CD4-positive, alpha-beta T cell treated with Interferon gamma for 1 hour (primary cell): ENCODE results near the gene CPA2.

Source experiments
- DNase-seq: peaks from one replicate; pipeline ENCODE4 v3.0.0-alpha.2; 2020

The CPA2 gene

DNA sequence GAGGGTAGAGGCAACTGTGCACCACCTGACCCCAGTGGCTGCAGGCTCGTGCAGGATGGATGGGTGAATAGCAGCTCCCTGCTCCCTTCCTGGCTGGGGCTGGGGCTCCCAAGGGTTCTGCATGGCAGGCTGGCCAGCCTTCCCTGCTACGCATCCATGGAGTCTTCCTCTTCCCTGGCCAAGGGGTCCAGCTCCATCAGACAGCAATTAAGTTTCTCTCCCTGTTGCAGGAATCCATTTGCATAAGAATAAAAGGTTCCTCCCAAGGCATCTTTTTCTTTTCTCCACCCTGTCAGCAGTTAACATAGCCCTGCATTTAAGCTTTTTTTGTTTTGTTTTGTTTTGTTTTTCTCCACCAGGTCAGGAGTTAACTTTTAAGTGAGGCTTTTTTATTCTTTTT lies 10.0 kb upstream of the CPA2 start:
- DNase-seq, result no peak

DNA sequence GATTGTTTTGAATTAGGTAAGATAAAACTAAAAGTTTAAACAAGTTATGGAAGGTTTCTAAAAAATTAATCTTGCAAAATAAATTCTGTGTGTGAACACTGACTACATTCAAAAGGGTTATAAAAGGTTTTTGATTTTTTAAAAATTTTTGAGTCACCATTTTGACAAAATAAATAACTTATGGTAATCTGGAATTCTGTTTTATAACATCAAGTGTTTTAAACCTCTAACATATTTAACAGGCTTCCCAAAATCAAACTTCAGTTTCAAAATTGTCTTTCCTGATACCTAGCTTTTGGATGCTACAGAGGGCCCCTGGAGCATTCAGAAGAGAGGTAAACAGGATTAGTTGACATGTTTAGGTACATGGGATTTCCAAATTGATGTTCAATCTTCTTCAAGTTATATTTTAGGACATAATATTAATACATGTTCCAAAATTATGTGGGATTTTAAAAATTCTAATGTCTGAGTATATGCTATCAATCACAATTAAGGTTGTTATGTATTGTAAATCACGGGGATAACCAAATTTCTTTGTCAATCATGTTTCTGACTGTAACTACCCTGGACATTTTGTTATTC lies 8.1 kb upstream of the CPA2 start:
- no peak for DNase-seq

DNA sequence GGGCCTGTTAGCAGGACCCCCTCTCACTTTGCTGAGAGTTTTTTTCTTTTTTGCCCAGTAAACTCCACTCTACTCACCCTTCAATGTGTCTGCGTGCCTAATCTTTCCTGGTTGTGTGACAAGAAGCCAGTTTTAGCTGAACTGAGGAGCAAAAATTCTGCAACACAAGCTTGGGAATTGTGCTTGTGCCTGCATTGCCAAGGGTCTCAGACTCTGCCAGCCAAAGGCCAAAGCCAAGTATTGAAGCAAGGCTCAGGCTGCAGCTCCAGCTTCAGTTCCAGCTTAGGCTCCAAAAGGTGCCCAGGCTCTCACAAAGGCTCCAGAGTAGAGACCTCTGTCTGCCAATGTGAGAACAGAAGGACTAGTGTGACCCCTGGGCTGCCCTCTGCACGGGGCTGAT lies 4.2 kb upstream of the CPA2 start:
- DNase-seq, result no peak

DNA sequence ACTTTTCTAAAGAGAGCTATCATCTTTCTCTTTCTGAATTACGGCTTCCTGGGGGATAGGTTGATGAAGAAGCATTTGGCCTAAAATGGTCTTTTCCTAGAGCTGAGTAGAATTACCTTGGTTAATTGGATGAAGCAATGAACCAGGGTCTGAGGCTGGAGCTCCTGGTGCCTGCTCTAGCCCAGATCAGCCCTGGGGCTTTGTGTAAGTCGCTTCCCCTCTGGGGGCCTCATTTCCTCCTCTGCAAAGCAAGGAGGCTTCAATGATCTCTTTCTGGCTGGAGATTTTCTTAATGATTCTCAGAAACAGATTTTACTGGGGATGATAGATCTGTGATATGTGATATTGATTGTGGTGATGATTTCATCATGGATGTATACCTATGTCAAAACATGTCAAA lies 3.5 kb upstream of the CPA2 start:
- no peak for DNase-seq

DNA sequence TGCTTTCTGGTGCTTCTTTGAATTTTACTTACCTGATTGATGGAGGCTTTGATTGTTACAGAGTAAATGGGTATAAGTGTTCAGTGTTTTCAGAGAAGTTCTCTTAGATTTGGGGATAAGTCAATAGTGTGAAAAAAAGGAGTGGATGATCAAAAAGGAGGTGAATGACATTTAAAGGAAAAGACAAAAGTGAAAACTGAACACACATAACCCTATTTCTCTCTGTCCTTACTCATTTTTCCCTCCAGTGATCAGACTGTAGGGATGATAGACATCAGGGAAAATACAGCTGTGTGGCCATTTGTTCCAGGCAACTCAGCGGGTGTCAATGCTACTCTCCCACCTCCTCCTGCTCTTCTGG lies 278 bp downstream of the CPA2 start:
- DNase-seq, result no peak

DNA sequence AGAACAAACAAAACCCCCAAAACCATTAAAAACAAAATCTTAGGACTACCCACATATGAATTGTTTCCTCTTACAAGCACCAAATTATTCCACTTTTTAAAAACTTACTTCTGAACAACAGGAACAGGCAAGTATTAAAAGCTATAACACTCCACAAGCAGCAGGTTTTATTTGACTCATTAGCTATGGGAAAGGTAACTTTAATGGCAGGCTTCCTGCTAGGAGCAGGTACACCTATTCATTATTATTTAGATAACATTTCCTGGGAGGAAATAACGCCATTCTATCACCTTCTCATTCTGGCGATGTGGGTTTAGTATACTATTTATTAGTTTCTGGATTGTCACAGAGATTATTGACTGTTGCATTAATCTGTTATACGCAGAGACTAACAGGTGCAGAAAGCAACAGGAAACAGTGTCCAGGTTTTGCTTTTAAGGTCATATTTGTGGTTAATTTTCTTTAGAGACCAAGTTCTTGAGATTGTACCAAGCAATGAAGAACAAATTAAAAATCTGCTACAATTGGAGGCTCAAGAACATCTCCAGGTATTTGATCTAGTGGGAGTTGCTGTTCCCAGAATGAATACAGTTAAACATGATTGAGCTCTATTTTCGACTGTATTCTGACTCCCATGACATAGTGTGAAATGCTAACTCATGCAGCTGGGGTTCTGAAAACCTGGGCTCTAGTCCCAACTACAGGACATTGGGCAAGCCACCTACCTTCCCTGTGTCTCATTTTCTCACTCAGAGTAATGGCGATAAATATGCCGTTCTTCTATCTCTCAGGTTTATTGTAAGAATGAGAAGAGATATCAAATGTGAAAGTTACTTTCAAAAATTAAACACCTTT lies 2.0 kb downstream of the CPA2 start:
- DNase-seq, result no peak

DNA sequence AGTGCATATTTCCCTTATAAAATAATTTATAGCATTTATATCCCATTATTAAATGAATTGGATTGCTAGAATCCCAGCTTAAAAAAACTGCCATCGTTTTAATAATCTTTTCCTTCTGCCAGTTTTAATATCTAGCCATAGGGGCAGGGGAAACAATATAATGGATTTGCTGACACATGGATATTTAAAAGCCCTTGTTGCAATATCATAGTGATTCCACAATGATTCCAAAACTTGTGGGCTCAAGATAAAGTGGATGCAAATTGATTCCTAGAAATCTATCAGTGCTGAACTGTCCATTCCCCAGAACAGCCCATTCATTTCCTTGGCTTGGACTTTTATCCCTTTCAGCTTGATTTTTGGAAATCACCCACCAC lies 2.6 kb downstream of the CPA2 start:
- DNase-seq, result no peak

DNA sequence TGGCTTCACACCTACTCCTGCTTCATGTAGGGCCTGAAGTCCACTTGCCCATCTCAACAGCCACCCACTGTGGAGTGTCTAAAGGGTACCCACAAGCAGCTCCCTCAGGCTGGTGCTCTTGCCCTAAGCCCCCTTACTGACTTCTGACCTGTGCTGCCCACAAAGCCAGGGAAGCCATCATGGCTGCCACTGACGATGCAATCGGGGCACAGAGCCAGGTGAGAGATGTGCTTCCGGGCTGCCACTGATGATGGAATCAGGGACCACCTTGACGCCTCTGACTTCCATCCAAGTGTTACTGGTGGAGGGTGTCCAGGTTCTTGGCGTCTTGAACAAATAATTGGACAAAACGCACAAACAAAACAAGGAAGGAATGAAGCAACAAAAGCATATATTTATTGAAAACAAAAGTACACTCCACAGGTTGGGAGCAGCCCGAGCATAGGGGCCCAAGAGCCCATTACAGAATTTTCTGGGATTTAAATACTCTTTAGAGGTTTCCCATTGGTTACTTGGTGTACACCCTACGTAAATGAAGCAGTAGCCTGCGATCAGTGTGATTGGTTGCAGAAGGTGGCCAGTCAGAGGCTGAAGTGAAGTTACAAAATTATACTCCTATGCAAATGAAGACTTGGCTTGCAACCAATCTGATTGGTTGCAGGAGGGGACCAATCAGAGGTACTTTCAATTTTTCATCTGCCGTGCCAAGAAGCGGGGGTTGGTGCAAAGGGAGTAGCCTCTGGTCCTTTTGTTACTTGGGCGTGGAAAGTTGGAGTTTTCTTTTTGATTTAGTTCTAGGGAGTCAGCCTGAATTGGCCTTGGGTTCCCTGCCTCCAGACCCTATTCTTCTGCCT lies 4.5 kb downstream of the CPA2 start:
- no peak for DNase-seq

DNA sequence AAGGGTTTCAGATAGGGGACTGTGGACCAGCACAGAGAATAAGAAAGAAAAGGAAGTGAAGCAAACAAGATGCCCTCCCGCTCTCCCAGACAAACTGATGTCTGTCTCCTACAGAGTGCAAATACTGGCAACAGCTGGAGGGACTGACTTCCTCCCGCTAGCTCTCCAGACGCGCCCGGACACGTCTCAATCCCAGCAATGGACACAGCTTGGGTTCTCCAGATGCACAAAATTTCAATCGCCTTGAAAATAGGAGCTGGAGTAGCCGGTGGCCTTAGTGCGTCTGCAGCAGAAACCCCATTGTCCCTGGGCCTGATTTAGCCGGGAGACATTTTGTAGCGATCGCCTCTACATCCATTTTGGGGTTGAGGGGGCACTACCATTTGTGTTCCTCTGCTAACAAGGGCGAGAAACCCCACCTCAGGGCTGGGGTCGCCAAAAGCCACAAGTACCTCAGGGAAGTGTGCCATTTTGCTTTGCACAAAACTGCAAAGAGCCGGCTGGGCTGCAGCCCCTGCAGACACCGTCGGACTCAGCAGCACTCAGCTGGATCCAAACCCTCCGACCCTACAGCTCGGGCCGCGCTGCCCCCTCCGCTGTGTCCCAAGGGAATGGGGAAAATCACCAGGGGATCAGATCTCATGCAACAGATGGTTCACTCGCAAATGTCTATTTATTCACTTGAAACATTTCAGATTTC lies 5.9 kb downstream of the CPA2 start:
- DNase-seq, result no peak

DNA sequence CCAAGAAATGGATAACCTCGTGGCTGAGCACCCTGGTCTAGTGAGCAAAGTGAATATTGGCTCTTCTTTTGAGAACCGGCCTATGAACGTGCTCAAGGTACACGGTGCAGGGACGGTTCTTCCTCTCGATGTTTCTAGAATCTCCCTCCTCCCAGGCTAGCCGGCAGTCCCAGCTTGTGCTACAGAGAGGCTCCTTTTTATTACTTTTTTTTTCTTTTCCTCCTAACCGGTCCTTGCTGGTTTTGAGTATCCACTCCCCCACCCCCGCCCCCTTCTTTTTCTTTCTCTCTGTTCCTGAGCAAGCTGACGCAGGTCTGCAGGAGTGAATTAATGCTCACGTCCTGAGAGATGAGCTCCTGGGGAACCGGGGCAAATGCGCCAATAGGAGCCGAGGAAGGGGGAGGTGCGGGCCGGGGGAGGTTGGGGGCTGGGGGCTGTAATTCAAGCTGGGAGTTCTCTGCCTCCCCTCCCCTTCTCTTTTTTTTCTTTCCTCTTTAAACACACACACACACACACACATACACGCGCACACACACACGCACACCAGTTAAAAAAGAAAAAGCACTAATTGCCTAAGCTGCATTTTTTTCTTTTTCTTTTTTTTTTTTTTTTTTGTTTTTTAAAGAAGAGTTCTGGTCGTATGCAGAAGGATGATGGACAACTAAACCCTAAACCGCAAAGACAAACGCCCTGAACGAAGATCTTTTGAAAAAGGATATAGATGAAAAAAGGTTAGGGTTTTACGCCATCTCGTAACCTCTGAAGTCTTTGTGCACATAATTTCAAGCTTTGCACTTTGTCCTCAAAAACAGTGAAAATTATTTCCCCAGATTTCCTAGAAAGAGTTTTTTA lies 6.6 kb downstream of the CPA2 start:
- DNase-seq, result no peak

DNA sequence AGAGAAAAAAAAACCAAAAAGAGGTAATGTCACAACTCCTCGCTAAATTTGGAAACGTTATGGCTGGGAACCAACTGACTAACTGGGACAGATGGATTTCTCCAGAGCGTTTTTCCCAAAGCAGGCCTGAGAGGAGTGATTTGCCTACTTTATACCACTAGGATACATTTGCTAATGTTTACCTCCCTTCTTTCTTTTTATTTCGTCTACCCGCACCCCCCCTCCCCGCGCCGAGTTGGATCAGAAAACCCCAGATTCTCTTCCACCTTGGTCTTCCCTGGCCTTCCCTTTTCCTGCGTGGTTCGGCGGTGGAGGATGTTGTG lies 7.2 kb downstream of the CPA2 start:
- no peak for DNase-seq

DNA sequence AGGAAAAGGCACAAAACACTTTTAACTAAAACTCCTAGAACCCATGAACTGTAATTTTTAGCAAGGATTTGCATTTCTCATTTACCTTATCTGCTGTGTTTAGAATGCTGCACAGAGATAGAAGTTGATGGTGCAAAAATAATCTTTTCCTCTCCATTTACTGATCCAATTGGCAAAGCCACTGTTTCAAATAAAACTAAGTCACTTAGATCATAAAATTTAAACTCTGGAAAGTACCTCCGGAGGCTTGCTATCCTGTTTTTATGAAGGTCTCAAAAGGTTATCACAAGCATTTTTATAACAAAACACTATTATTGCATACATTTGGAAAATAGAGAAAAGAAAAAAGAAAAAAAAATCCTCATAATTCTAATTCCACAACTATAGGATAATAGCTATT lies 7.6 kb downstream of the CPA2 start:
- DNase-seq, result no peak

DNA sequence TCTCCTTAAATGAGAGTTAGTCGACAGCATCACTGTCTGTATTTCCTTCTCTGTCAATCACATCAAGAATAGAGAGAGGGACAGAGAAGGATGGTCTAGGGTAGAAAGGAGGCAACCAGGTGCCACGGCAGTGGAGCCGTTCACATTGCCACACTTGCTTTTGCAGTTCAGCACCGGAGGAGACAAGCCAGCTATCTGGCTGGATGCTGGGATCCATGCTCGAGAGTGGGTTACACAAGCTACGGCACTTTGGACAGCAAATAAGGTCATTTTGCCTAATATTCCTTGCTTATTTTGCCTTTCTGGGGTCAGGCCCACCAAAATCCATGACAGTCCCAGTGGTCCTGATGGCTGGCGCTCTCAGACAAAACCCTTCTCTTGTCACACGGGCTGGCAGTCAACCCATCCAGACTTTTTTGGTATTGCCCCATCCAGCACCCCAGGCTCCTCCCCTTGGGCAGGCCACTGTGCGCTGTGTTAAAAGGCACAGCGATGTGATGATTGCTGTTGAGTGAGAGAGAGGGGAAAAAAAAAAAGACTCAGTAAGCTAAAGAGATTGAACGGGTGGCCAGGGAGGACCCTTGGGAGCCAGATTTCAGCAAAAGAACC lies 8.4 kb downstream of the CPA2 start:
- DNase-seq, result no peak

DNA sequence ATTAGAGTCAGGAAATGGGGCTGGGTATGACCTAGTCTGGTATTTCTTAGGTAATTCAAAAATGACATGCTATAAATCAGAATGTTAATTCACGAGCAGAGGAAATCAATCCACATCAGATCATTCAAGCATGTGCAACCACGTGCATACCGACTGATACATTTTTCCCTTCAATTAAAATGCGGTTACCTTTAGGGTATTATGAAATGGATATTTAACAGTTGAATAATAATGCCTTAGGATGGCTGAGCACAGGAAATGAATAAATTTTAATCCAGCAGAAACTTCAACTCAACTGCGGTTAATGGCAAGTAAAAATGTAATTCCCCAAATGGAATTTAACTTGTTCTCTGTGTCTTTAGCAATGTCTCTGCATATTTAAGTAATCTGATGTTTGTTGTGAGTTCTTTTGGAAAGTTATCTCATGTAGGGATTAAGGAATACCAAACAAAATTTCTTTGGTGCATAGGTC lies 9.2 kb downstream of the CPA2 start:
- DNase-seq, result no peak

DNA sequence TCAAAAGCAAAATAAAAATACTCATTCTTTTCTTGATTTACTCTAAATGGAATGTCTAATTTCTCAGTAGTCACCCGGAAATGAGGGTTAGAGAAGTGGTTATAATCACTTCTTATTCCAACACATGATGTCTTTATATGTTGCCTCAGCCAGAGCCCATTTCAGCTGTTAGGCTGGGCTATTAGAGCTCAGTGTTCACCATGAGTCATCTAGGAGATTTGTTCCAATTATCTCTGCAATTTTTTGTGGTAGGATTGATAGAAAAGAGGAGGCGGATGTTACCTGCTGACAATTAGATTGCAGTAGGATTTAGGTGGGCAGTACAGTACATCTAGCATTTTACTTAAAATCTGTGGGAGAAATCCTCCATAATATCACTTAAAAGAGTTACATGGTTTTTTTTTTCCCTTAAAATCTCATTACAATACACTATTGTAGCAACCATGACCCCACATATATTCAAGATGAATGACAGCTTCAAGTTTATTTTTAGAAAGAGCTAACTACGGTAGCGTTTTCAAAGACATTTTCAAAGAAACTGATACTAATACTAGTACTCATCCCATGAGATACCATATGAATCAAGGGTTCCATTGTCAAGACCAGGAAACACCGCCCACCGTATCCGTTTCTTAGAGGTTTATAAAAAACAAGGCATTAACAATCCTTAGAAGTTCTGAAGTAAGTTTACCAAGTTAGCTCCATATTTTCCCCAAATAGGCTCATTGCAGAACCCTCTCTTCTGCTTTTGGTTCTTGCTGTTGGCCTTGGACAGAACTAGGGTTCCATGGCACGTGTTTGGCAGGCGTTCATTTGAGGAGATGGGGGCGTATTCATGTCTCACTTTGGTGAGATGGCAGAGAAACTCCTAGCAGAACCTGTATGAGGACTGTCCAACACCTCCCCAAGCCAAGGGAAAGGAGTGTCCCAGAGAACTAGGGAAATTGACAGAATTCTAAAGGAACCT lies 10.4 kb downstream of the CPA2 start:
- DNase-seq, result no peak

DNA sequence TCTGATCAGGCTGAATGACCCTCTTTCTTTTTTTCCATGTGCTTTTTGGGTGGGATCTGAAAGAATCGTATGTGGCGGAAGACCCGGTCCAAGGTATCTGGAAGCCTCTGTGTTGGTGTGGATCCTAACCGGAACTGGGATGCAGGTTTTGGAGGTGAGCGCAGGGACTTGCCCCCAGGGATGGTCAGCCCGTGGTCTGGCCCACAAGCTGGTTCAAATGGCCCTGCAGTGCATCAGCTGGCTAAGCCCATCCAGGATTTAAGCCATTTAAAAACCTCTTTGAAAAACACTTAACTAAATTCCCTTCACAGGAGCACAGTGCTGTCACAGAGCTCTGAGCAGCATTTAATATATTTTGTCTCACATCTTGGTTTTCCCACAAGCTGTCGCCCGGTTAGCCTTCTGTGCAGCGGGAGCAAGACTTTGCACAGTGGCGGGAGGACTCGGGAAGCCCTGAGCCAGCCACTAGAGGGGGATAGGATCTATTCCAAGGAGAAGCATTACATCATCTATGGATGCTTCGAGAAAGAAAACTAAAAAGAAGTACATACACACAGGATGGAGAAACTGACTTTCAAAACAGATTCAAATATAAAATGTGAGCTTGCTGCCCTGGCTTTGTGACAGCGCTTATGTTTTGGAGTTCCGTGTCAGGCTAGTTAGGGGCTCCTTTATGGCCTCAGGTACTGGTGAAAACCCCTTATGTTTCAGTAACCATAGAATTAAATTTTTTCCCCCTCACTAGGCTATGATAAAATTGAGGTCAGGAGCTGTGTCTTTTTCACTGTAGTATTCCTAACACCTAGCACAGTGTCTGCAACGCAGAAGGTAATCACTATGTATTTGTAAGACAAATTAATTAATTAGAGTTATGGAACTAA lies 11.3 kb downstream of the CPA2 start:
- DNase-seq, result no peak

DNA sequence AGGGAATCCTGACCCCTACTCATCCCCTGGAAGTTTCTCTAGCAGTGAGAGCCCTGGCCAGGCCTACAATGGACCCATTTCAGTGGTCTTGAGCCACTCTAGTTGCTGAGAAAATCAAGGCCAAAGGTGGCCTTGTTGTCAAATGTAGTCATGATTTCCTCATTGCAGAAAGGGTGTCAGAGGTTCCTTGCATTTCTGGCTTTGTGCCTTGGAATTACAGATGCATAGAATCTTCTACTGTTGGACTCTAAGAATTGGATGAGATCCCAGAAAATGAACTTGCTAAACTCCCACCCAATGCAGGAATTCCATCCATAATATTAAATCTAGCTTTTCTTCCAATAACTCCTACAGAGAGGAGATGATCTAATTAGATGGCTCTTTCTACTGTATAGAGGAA lies 12.2 kb downstream of the CPA2 start:
- no peak for DNase-seq

DNA sequence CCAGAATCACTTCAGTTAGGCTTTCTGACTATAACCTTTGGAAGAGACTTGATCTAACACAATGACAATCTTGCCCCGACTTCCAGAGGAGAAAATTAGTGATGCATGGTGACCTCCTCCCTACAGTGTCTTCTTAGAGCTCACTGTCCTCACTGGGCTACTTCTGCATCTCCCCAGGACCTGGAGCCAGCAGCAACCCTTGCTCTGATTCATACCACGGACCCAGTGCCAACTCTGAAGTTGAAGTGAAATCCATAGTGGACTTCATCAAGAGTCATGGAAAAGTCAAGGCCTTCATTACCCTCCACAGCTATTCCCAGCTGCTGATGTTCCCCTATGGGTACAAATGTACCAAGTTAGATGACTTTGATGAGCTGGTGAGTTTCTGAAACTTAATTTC lies 12.6 kb downstream of the CPA2 start:
- DNase-seq, result no peak

DNA sequence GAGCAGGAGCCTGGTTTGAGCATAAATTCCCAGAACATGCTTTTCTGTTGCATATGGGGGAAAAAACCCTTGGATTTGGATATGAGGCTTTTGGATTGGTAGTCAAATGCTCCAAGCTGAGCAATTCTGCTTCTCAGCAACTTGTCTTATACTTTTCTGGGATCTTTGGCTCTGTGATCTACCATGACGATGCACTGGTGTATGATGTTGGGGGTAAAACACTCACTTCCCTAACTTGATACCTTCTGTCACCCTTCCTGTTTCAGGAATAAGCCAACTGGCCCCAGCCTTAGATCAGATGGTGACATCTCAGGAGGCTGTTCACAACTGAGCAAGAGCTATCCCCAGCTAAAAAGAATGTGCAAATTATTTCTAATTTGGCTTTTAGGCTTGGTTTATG lies 13.2 kb downstream of the CPA2 start:
- DNase-seq, result no peak

DNA sequence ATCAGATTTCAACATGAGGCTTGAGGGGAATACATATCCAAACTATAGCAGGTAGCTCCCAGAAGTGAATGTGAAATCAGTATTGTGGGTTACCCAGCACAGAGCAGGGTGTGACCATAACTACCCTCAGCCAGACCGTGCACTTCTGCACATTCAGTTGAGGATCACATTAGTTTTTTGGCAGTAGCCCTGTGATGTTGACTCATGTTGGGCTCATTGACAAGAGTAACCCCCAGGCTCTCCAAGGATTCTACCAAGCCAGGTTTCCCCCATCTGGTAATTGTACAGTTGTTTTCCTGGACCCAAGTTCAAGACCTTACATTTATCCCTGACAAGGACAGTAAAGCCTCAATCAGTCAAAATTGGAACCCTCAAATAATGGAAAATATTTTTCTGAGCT lies 14.6 kb downstream of the CPA2 start:
- no peak for DNase-seq
